Fibroblast of pulmonary artery (primary cell): ENCODE measurements around the gene C3orf22.
A peak's percentile ranks its signal among the peaks of the same experiment; 100 is the strongest.

Experiments used
- DNase-seq: peaks from one replicate; pipeline ENCODE4 v3.0.0-alpha.2; 2010; ENCODE audit warnings: low read depth
- H3K4me3 ChIP-seq: replicated peaks from 2 replicates; pipeline ENCODE4 v1.5.1; 2011; ENCODE audit warnings: low read depth, mild to moderate bottlenecking, control low read depth, low read length, moderate library complexity
- TF ChIP-seq, protein P1 (sequence below): IDR thresholded peaks from 2 replicates; pipeline ENCODE4 v1.5.1; 2011; ENCODE audit warnings: mild to moderate bottlenecking, control low read depth, low read length, inconsistent platforms; ENCODE audit errors: missing control alignments

The C3orf22 gene

DNA sequence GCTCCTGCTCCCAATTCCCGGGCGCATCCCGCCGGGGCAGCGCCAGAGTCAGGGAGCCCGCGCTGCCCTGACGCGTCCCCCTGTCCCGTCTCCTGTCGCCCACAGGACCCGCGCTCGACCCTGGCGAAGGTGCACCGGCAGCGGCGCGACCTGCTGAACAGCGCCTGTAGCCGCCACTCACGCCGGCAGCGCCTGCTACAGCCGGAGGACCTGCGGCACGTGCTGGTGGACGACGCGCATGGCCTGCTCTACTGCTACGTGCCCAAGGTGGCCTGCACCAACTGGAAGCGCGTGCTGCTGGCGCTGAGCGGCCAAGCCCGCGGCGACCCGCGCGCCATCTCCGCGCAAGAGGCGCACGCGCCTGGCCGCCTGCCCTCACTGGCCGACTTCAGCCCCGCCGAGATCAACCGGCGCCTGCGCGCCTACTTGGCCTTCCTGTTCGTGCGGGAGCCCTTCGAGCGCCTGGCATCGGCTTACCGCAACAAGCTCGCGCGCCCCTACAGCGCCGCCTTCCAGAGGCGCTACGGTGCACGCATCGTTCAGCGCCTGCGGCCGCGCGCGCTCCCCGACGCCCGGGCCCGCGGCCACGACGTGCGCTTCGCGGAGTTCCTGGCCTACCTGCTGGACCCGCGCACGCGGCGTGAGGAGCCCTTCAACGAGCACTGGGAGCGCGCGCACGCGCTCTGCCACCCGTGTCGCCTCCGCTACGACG lies 16.9 kb downstream of the C3orf22 start:
- no peak overlapping the region for H3K4me3 ChIP-seq
- no peak for DNase-seq
- TF ChIP-seq, protein P1, sequence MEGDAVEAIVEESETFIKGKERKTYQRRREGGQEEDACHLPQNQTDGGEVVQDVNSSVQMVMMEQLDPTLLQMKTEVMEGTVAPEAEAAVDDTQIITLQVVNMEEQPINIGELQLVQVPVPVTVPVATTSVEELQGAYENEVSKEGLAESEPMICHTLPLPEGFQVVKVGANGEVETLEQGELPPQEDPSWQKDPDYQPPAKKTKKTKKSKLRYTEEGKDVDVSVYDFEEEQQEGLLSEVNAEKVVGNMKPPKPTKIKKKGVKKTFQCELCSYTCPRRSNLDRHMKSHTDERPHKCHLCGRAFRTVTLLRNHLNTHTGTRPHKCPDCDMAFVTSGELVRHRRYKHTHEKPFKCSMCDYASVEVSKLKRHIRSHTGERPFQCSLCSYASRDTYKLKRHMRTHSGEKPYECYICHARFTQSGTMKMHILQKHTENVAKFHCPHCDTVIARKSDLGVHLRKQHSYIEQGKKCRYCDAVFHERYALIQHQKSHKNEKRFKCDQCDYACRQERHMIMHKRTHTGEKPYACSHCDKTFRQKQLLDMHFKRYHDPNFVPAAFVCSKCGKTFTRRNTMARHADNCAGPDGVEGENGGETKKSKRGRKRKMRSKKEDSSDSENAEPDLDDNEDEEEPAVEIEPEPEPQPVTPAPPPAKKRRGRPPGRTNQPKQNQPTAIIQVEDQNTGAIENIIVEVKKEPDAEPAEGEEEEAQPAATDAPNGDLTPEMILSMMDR = no peak

DNA sequence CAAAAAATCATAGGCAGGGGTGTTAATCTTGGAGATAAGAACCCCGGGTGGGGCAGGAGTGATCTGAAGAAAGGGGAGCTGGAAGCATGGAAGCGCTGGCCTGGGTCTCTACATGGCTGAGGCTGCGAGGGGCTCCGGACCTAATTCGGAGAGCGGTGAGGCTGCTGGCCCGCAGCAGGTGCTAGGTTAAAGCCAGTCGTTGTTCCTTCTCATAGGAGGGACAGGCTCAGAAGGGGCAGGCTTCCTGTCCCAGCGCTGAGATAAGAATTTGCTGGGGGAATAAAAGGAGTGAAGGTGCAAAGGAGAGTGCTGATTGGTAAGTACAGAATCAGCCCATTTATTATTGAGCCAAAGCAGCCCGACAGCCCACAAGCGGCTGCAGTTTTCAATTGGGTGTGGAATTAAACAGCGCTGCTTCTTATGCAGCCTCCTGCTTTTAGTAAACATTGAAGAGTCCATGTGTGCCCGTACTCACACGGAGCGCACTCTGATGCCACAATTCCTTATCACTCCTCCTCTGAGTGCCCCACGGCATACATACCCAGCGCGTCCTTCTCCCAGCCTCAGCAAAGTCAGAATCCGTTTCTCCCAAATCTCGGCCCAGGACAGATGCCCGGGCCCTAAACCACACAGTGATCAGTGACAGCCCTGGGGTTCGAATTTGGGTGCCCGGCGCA lies 17.6 kb downstream of the C3orf22 start:
- TF ChIP-seq, protein P1 = no peak
- no peak overlapping the region for H3K4me3 ChIP-seq
- no peak for DNase-seq

DNA sequence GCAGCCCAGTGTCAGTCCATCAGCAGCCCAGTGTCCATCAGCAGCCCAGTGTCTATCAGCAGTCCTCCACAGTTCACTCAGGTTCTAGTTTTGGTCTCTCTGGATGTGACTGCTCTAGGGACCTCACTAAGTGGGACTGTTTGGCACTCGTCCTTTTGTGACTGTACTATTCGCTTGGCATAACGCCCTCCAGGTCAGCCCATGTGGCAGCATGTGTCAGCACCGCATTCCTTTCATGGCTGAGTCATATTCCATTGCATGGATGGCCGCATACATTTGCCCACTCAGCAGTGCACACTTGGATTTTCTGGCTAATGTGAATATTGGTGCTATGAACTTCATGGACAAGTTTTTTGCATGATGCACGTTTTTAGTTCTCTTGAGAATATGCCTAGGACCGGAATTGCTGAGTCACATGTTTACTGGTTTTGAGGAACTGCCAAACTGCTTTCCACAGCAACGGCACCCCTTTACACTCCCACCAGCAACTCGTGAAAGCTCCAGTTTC lies 18.3 kb downstream of the C3orf22 start:
- peak; percentile 84 for DNase-seq
- TF ChIP-seq, protein P1 = no peak
- H3K4me3 ChIP-seq = no peak overlapping the region

DNA sequence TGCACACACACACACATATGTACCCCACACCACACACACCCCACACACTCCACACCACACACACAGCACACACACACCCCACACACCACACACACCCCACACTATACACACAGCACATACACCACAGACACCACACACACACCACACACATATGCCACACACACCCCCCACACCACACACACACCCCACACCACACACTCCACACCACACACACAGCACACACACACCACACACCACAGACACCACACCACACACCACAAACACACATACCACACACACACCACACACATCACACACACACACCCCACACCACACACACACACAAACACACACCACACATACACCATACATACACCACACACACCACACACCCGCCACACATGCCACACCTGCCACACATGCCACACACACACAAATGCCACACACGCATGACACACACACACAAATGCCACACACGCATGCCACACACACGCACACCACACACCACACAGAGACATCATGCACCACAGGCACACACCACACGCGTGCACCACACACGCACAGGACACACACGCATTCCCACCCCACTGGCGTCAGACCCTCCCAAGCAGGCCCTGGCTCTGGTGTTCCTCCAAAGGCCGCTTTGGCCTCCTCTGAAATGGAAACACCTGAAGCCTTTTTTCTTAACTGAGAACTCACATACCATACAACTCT lies 19.0 kb downstream of the C3orf22 start:
- DNase-seq = no peak
- H3K4me3 ChIP-seq = no peak overlapping the region
- TF ChIP-seq, protein P1 = no peak

DNA sequence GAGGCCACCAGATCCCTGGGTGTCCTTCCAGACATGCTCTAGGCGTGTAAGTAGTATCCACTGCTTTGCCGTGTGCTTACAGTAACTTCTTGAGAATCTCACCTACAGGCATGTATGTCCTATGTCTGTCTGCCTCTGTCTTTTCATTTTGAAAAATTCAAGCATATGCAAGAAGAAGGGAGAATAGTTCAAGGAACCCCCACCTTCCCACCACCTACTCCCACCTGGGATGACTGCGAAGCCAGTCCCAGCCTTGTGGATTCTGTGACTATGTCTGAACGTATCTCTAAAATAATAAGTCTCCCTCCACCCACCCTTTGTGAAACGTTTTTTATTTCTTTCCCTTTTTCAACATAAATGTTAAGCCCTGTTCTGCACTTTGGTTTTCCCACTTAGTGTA lies 19.8 kb downstream of the C3orf22 start:
- TF ChIP-seq, protein P1 = no peak
- DNase-seq = no peak
- no peak overlapping the region for H3K4me3 ChIP-seq

DNA sequence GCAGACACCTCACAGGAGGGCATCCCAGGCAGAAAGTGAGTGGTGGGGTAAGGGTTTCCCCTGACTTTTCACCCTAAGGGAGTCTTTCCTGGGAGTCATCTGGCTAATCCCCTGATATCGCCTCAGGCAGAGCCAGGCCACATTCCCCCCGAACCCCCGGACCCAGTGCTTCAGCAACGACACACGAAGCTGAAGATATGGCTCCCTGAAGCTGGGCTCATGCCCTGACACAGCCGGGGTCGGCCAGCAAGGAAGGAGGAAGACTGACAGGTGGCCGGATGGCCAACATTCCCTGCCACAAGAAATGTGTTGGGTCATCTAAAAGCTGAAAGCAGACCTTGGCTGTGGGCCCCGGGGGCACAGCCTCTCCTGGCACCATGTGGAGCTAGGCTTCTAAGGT lies 20.4 kb downstream of the C3orf22 start:
- DNase-seq = no peak
- no peak overlapping the region for H3K4me3 ChIP-seq
- TF ChIP-seq, protein P1 = no peak
